Measurements from ENCODE around the gene PHRF1. TPM values are rescaled to one million over a fixed set of nuclear protein-coding genes. Genes with fewer than 3 reads are reported as not detected.

The PHRF1 gene
- total RNA-seq, 1 experiment from 2014 or later = 43.9 TPM

DNA sequence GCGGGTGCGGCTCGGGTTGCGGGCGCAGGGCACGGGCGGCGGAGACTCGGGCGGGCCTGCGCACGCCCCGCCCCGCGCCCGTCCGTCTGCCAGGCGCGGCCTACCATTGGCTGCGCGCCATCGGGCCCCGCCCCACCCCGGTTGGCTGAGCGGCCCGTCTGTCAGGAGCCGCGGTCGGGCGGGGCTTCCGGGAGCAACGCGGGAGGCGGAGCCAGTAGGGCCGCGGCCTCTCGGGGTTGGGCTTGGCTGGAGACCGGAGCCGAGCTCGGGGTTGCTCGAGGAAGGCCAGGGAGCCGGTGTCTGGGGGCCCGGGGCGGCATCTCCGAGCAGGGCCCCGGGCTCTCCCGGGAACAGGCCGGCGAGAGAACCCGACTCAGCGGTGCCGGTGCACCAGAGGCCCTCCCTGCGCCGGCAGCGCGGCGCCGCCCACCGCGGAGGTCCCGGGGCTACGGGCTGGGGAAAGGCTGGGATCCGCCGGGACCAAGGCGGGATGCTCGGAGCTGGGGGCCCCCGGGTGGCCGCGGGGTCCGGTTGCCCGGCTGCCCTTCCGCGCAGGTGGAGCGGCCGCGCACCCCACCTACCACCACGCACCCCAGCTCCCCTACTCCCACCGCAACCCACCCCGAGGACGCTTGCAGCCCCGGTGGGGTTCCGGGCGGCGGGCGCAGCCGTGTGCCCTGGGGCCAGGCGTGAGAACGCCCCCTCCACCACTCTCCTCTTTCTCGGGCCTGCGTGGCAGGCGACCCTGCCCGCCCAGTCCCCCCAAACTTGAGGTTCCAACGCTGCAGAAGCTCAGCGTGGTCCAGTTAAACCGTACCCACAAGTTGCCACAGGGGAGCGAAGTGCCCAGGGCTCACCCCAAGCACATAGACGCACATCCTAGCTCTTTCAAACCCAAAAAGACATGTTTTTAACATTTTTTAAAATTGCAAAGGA lies 40.5 kb upstream of the PHRF1 start, which contains the start of gene HRAS:
TSS of gene HRAS (minus strand) at position 58 of the 936 bp plus-strand sequence.
- peaks cover 3% of the 10 kb centered on the region for H3K36me3 ChIP-seq (ENCODE audit: control insufficient read depth, insufficient read depth, low read length)
- peaks cover 9% of the 10 kb centered on the region; the same call in 1 of the 2 replicates for H3K4me1 ChIP-seq
- CTCF ChIA-PET = interaction anchor here (0.6 kb wide), 1 partner anchor 85 kb away, joined by 5 read pairs; no protein-coding TSS in a partner anchor
- TSS peak; percentile 33 for BruUV-seq (replicated peaks)
- intact Hi-C loops (cut with micrococcal nuclease; ENCODE audit: unreplicated experiment) = loop anchor here (2.0 kb wide), 1 partner anchor 29 kb away; the partner anchor contains the start of gene RNH1
- no peaks in the 10 kb centered on the region for H3K9me3 Mint-ChIP-seq (ENCODE audit: unreplicated experiment)
- POLR2A ChIA-PET = interaction anchor here (0.6 to 1.0 kb wide), 3 partner anchors 30 to 1016 kb away, joined by 3 read pairs; partner anchors contain the start of gene TMEM80
- no peak for TF ChIP-seq CTCF (IDR thresholded peaks at IDR 0.05; ENCODE audit: insufficient read depth in 1 of 2, low read depth in 1 of 2, low read length in 1 of 2, severe bottlenecking in 1 of 2, unreplicated experiment in 1 of 2)
- H3K27me3 Mint-ChIP-seq (ENCODE audit: insufficient read depth, unreplicated experiment) = no peaks in the 10 kb centered on the region
- H3K9me3 ChIP-seq = no peaks in the 10 kb centered on the region
- no peaks in the 10 kb centered on the region for H3K4me1 Mint-ChIP-seq (ENCODE audit: low read depth, unreplicated experiment)
- no peaks in the 10 kb centered on the region for H3K27me3 ChIP-seq (replicated peaks; ENCODE audit: control insufficient read depth, insufficient read depth, low read length)
- H3K4me3 Mint-ChIP-seq (ENCODE audit: unreplicated experiment) = peak within 1 kb of the TSS; percentile 88
- DNase-seq = peak; percentile 93 to 98
- H3K27ac Mint-ChIP-seq (ENCODE audit: unreplicated experiment) = peak within 1 kb of the TSS; percentile 88
- H3K4me3 ChIP-seq (ENCODE audit: low read depth, low read length) = peak within 1 kb of the TSS; percentile 66
- H3K36me3 Mint-ChIP-seq (ENCODE audit: insufficient read depth, unreplicated experiment) = peaks cover 48% of the 10 kb centered on the region

- peak; percentile 92 to 94 for DNase-seq
- no peaks in the 10 kb centered on the region for H3K9me3 Mint-ChIP-seq (ENCODE audit: unreplicated experiment)
- H3K27me3 ChIP-seq (replicated peaks; ENCODE audit: control insufficient read depth, insufficient read depth, low read length) = no peaks in the 10 kb centered on the region
- H3K27ac Mint-ChIP-seq (ENCODE audit: unreplicated experiment) = peak within 1 kb of the TSS; percentile 88
- CTCF ChIA-PET = no interaction called here
- no peak for TF ChIP-seq CTCF (IDR thresholded peaks at IDR 0.05; ENCODE audit: insufficient read depth in 1 of 2, low read depth in 1 of 2, low read length in 1 of 2, severe bottlenecking in 1 of 2, unreplicated experiment in 1 of 2)
- H3K4me3 Mint-ChIP-seq (ENCODE audit: unreplicated experiment) = peak within 1 kb of the TSS; percentile 88
- intact Hi-C loops (cut with micrococcal nuclease; ENCODE audit: unreplicated experiment) = loop anchor here (2.0 kb wide), 1 partner anchor 30 kb away; the partner anchor contains the start of gene RNH1
- no peaks in the 10 kb centered on the region for H3K9me3 ChIP-seq
- H3K36me3 Mint-ChIP-seq (ENCODE audit: insufficient read depth, unreplicated experiment) = peaks cover 43% of the 10 kb centered on the region
- no TSS peak for BruUV-seq (replicated peaks)
- H3K27me3 Mint-ChIP-seq (ENCODE audit: insufficient read depth, unreplicated experiment) = no peaks in the 10 kb centered on the region
- H3K36me3 ChIP-seq (ENCODE audit: control insufficient read depth, insufficient read depth, low read length) = peaks cover 3% of the 10 kb centered on the region
- H3K4me1 ChIP-seq = peaks cover 9% of the 10 kb centered on the region; the same call in 1 of the 2 replicates
- POLR2A ChIA-PET = interaction anchor here (1.0 kb wide), 1 partner anchor 159 kb away, joined by 3 read pairs; the partner anchor contains the start of gene TMEM80
- no peaks in the 10 kb centered on the region for H3K4me1 Mint-ChIP-seq (ENCODE audit: low read depth, unreplicated experiment)
- H3K4me3 ChIP-seq (ENCODE audit: low read depth, low read length) = peak within 1 kb of the TSS; percentile 66
Measured at GRCh38 chr11:536841-537621, 39.2 kb upstream of the PHRF1 start, which contains the start of gene LRRC56. TSS of gene LRRC56 (plus strand) at chr11:537527. CDS start at chr11:540685, 3,158 bp downstream.

Data from Caco-2 (cell line).